SK-N-MC (cell line): ENCODE measurements around the gene TMEM35B.
"Not testable (repeated sequence)": the region's sequence is repeated elsewhere in the genome, so short reads cannot be mapped to it uniquely, and the experiment has no call there.

ENCODE experiments used
- DNase-seq: peaks from one replicate; pipeline ENCODE4 v3.0.0-alpha.2; 2011; ENCODE audit warnings: low read depth, low spot score
- H3K27ac ChIP-seq: fragments of 200-600 bp; sonication (generic); 2 replicates; pipeline ENCODE4 v1.5.1; 2016; ENCODE audit warnings: mixed run types
- H3K36me3 ChIP-seq: fragments of 200-600 bp; sonication (generic); 2 replicates; pipeline ENCODE4 v1.6.1; 2017; ENCODE audit warnings: antibody characterized with exemption, low read length, mixed read lengths; ENCODE audit not compliant: insufficient read depth
- H3K4me3 ChIP-seq: fragments of 200-600 bp; sonication (generic); 2 replicates; pipeline ENCODE4 v1.5.1; 2016
- H3K9ac ChIP-seq: fragments of 200-600 bp; sonication (generic); 2 replicates; pipeline ENCODE4 v1.8.0; 2017; ENCODE audit warnings: mixed run types, mixed read lengths; ENCODE audit not compliant: insufficient read length
- H3K9me3 ChIP-seq: fragments of 200-600 bp; sonication (generic); 2 replicates; pipeline ENCODE4 v1.6.1; 2017; ENCODE audit warnings: low read depth, mild to moderate bottlenecking, antibody characterized with exemption, low read length, moderate library complexity, mixed read lengths
- EZH2 ChIP-seq: fragments of 200-600 bp; sonication (generic); IDR thresholded peaks from one replicate; pipeline ENCODE4 v1.6.1; 2017; ENCODE audit warnings: antibody characterized with exemption
- FOXP2 ChIP-seq: optimal IDR thresholded peaks from 2 replicates; pipeline ENCODE3; 2011; ENCODE audit warnings: mild to moderate bottlenecking, moderate library complexity; ENCODE audit not compliant: insufficient read depth; ENCODE audit errors: extremely low read length, control extremely low read depth
- POLR2AphosphoS5 ChIP-seq: IDR thresholded peaks from 2 replicates; pipeline ENCODE4 v1.6.1; 2012; ENCODE audit warnings: mild to moderate bottlenecking, low read depth, low read length, borderline replicate concordance

Gene TMEM35B

GRCh38 chr1:34973326-34973725 is 11.8 kb downstream of the TMEM35B start:
- no peak for DNase-seq
- Histone ChIP-seq H3K27ac (no peak overlapping the region), H3K9me3 (no peaks in the 10 kb centered on the region), H3K4me3 (no peak overlapping the region), H3K9ac (no peak overlapping the region), H3K36me3 (no peaks in the 10 kb centered on the region)
- no peak for TF ChIP-seq POLR2AphosphoS5

GRCh38 chr1:34970829-34971228 is 14.3 kb downstream of the TMEM35B start:
- Histone ChIP-seq H3K4me3 (no peak overlapping the region), H3K27ac (no peak overlapping the region), H3K9ac (no peak overlapping the region), H3K9me3 (no peaks in the 10 kb centered on the region), H3K36me3 (no peaks in the 10 kb centered on the region)
- no peak for DNase-seq
- TF ChIP-seq POLR2AphosphoS5 (no peak), FOXP2 (no peak), EZH2 (no peak)

DNA sequence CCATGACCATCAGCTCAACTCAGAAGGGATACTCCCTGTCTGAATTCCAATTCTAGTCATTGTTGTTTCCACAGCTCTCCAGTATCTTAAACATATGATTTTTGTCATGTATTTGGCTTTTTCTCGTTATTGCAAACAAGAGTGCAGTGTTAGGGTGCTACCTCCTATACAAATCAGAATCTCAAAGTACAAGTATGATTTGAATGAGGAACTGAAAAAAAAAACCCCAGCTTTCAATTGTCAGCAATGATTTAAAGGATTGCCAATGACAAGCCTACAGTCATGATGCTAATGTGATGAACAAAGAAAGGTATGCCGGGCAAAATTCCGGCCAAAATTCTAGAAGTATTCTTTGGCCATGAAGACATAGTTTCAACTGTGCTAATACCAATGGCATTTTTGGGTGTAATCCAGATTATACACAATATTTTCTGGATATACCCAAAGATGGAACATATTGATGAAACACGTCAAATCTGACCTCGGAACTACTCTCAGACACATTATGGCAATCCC is 14.9 kb downstream of the TMEM35B start:
- no peak overlapping the region for H3K9ac ChIP-seq
- H3K36me3 ChIP-seq, result no peaks in the 10 kb centered on the region
- no peak for TF ChIP-seq POLR2AphosphoS5
- no peak for TF ChIP-seq EZH2
- no peaks in the 10 kb centered on the region for H3K9me3 ChIP-seq
- H3K27ac ChIP-seq, result no peak overlapping the region
- no peak for DNase-seq
- no peak overlapping the region for H3K4me3 ChIP-seq

- not testable (repeated sequence) for H3K4me3 ChIP-seq, H3K36me3 ChIP-seq, H3K9me3 ChIP-seq, H3K9ac ChIP-seq, DNase-seq, H3K27ac ChIP-seq
These were observed 16.9 kb downstream of the TMEM35B start for GRCh38 chr1:34968297-34968696.

DNA sequence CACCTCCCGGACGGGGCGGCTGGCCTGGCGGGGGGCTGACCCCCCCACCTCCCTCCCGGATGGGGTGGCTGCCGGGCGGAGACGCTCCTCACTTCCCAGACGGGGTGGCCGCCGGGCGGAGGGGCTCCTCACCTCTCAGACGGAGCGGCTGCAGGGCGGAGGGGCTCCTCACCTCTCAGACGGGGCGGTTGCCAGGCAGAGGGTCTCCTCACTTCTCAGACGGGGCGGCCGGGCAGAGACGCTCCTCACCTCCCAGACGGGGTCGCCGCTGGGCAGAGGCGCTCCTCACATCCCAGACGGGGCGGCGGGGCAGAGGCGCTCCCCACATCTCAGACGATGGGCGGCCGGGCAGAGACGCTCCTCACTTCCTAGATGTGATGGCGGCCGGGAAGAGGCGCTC is 17.5 kb downstream of the TMEM35B start:
- not testable (repeated sequence) for H3K4me3 ChIP-seq, H3K27ac ChIP-seq, H3K9ac ChIP-seq, H3K9me3 ChIP-seq, H3K36me3 ChIP-seq, DNase-seq

DNA sequence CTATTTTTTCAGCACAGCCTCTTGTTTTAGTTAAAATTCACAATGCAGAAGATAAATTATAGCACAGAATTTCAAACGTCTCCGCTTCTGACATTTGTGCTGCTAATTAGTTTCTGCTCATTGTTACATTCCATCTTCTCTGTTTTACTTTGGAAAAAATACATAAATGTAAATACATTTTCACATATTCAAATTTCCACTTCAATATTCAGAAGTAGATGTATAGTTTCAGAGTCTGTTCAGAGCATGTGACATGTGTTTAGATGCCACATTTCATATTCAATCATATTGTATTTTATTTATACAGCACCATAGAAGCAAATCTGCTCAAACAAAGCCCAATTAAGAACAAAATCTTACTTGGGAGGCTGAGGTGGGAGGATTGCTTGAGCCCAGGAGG is 19.6 kb downstream of the TMEM35B start:
- H3K27ac ChIP-seq, result no peak overlapping the region
- H3K36me3 ChIP-seq, result no peaks in the 10 kb centered on the region
- DNase-seq, result no peak
- H3K4me3 ChIP-seq, result no peak overlapping the region
- H3K9ac ChIP-seq, result no peak overlapping the region
- no peak for TF ChIP-seq FOXP2
- TF ChIP-seq POLR2AphosphoS5, result no peak
- TF ChIP-seq EZH2, result no peak
- no peaks in the 10 kb centered on the region for H3K9me3 ChIP-seq

- H3K9ac ChIP-seq, result no peak overlapping the region
- H3K27ac ChIP-seq, result no peak overlapping the region
- no peaks in the 10 kb centered on the region for H3K9me3 ChIP-seq
- H3K36me3 ChIP-seq, result no peaks in the 10 kb centered on the region
- DNase-seq, result no peak
- TF ChIP-seq EZH2 (no peak), FOXP2 (no peak), POLR2AphosphoS5 (no peak)
- H3K4me3 ChIP-seq, result no peak overlapping the region
These were observed 34.7 kb downstream of the TMEM35B start for GRCh38 chr1:34950428-34950827.

DNA sequence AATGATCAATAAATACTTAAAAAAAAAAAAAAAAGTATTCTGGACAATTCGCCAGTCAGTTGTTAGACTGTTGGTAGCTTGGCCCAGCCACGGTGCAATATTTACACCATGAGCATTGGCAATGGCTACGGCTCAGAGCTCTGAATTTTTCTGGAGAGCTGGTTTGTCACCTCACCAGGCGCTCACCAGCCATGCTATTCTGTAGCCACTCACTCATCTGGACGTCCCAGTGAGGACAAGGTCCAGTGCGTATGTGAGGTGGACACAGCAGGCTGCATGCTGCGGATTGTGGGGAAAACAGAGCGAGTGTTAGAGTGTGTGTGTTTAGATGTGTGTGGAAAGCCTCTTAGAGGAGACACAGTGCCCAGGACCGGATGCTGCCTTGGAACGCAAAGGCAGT is 36.4 kb downstream of the TMEM35B start:
- not testable (repeated sequence) for H3K9me3 ChIP-seq, H3K36me3 ChIP-seq, H3K4me3 ChIP-seq, H3K27ac ChIP-seq, H3K9ac ChIP-seq, DNase-seq

DNA sequence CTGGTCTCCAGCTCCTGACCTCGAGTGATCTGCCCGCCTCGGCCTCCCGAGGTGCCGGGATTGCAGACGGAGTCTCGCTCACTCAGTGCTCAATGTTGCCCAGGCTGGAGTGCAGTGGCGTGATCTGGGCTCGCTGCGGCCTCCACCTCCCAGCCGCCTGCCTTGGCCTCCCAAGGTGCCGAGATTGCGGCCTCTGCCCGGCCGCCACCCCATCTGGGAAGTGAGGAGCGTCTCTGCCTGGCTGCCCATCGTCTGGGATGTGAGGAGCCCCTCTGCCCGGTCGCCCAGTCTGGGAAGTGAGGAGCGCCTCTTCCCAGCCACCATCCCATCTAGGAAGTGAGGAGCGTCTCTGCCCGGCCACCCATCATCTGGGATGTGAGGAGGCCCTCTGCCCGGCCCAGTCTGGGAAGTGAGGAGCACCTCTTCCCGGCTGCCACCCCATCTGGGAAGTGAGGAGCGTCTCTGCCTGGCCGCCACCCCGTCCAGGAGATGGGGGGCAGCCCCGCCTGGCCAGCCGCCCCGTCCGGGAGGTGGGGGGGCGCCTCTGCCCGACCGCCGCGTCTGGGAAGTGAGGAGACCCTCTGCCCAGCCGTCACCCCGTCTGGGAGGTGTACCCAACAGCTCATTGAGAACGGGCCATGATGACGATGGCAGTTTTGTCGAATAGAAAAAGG is 37.4 kb downstream of the TMEM35B start:
- not testable (repeated sequence) for H3K27ac ChIP-seq

GRCh38 chr1:34946211-34946610 is 38.9 kb downstream of the TMEM35B start:
- TF ChIP-seq FOXP2 (no peak), EZH2 (no peak), POLR2AphosphoS5 (no peak)
- H3K9ac ChIP-seq, result no peak overlapping the region
- no peak overlapping the region for H3K4me3 ChIP-seq
- H3K36me3 ChIP-seq, result no peaks in the 10 kb centered on the region
- H3K9me3 ChIP-seq, result no peaks in the 10 kb centered on the region
- H3K27ac ChIP-seq, result no peak overlapping the region
- DNase-seq, result no peak

More for the DNA sequence above, 37.4 kb downstream of the TMEM35B start:
- H3K9me3 ChIP-seq, DNase-seq, H3K4me3 ChIP-seq, H3K36me3 ChIP-seq, H3K9ac ChIP-seq: not testable (repeated sequence)

DNA sequence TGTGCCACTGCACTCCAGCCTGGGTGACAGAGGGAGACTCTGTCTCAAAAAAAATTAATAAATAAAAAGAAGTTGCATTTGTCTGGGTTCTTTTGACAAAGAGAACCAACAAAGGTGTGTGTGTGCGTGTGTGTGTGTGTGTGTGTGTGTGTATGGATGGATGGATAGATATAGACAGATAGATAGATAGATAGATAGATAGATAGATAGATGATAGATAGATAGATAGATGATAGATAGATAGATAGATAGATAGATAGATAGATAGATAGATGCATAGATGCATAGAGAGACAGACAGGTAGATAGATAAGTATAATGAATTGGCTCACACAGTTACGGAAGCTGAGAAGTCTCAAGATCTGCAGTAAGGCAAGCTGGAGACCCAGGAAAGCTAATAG is 43.3 kb downstream of the TMEM35B start:
- H3K9ac ChIP-seq, H3K36me3 ChIP-seq, H3K9me3 ChIP-seq, DNase-seq, H3K4me3 ChIP-seq, H3K27ac ChIP-seq: not testable (repeated sequence)
